ENCODE data around the gene GLRX5.

Gene GLRX5

GRCh38 chr14:95555053-95555452 is 20.2 kb downstream of the GLRX5 start:
- in situ Hi-C loops (cut with HindIII; ENCODE audit: low sequenced_read_pairs) = no loop called here
- TF ChIP-seq CTCF (IDR thresholded peaks at IDR 0.05; ENCODE audit: low read depth, low read length) = no peak
- no peak overlapping the region for H3K4me3 ChIP-seq (ENCODE audit: low read depth, low read length)
- DNase-seq (ENCODE audit: low read depth, low spot score) = no peak

GRCh38 chr14:95557291-95557690 is 22.4 kb downstream of the GLRX5 start:
- in situ Hi-C loops (cut with HindIII; ENCODE audit: low sequenced_read_pairs) = no loop called here
- no peak overlapping the region for H3K4me3 ChIP-seq (ENCODE audit: low read depth, low read length)
- DNase-seq (ENCODE audit: low read depth, low spot score) = no peak
- TF ChIP-seq CTCF (IDR thresholded peaks at IDR 0.05; ENCODE audit: low read depth, low read length) = no peak

GRCh38 chr14:95557832-95558231 is 23.0 kb downstream of the GLRX5 start:
- DNase-seq (ENCODE audit: low read depth, low spot score) = no peak
- no peak overlapping the region for H3K4me3 ChIP-seq (ENCODE audit: low read depth, low read length)
- in situ Hi-C loops (cut with HindIII; ENCODE audit: low sequenced_read_pairs) = no loop called here
- TF ChIP-seq CTCF (IDR thresholded peaks at IDR 0.05; ENCODE audit: low read depth, low read length) = no peak

- no peak overlapping the region for H3K4me3 ChIP-seq (ENCODE audit: low read depth, low read length)
- no peak for DNase-seq (ENCODE audit: low read depth, low spot score)
- no peak for TF ChIP-seq CTCF (IDR thresholded peaks at IDR 0.05; ENCODE audit: low read depth, low read length)
- in situ Hi-C loops (cut with HindIII; ENCODE audit: low sequenced_read_pairs) = no loop called here
These were observed 24.4 kb downstream of the GLRX5 start for GRCh38 chr14:95559203-95559602.

- DNase-seq (ENCODE audit: low read depth, low spot score) = peak; percentile 84
- in situ Hi-C loops (cut with HindIII; ENCODE audit: low sequenced_read_pairs) = no loop called here
- TF ChIP-seq CTCF (IDR thresholded peaks at IDR 0.05; ENCODE audit: low read depth, low read length) = peak; percentile 93
- H3K4me3 ChIP-seq (ENCODE audit: low read depth, low read length) = no peak overlapping the region
These were observed 26.2 kb downstream of the GLRX5 start for GRCh38 chr14:95561001-95561412.

- DNase-seq (ENCODE audit: low read depth, low spot score) = peak; percentile 14
- TF ChIP-seq CTCF (IDR thresholded peaks at IDR 0.05; ENCODE audit: low read depth, low read length) = no peak
- H3K4me3 ChIP-seq (ENCODE audit: low read depth, low read length) = no peak overlapping the region
- in situ Hi-C loops (cut with HindIII; ENCODE audit: low sequenced_read_pairs) = no loop called here
These were observed 28.2 kb downstream of the GLRX5 start for GRCh38 chr14:95562892-95563685.

All from astrocyte of the spinal cord (primary cell).